ENCODE results near the gene RNF4.

Gene RNF4

GRCh38 chr4:2445130-2445529 lies 23.8 kb upstream of the RNF4 start:
- no peaks in the 10 kb centered on the region for H3K9me2 ChIP-seq (replicated peaks; ENCODE audit: insufficient read depth, low read length)
- no peak overlapping the region for H3K4me2 ChIP-seq (ENCODE audit: low read depth, low read length)
- H3K9ac ChIP-seq (ENCODE audit: low read length): no peak overlapping the region
- no peaks in the 10 kb centered on the region for H4K20me1 ChIP-seq (ENCODE audit: insufficient read depth, low read length)
- no peaks in the 10 kb centered on the region for H3F3A ChIP-seq (ENCODE audit: insufficient read depth, low read length)
- TF ChIP-seq EZH2 (optimal IDR thresholded peaks at IDR 0.05; ENCODE audit: low read depth, low read length): no peak
- TF ChIP-seq CTCF (IDR thresholded peaks at IDR 0.05; ENCODE audit: low read length): no peak
- TF ChIP-seq EZH2phosphoT487 (IDR thresholded peaks at IDR 0.05; ENCODE audit: low read length): no peak
- peaks cover 4% of the 10 kb centered on the region for H3K4me1 ChIP-seq (ENCODE audit: low read length)
- no peaks in the 10 kb centered on the region for H3K9me3 ChIP-seq (replicated peaks; ENCODE audit: insufficient read depth, low read length)
- no peak overlapping the region for H3K4me3 ChIP-seq (ENCODE audit: low read length)
- no peaks in the 10 kb centered on the region for H3K36me3 ChIP-seq (replicated peaks; ENCODE audit: insufficient read depth, low read length)
- no peaks in the 10 kb centered on the region for H3K79me2 ChIP-seq (ENCODE audit: low read length)
- no peak overlapping the region for H3K27ac ChIP-seq (ENCODE audit: low read length)
- no peak for DNase-seq
- peaks cover 8% of the 10 kb centered on the region; the same call in 1 of the 2 replicates for H3K27me3 ChIP-seq (replicated peaks; ENCODE audit: insufficient read depth, low read length)
- H2AFZ ChIP-seq (ENCODE audit: low read length): no peak overlapping the region

- Histone ChIP-seq H4K20me1 (ENCODE audit: insufficient read depth, low read length) (no peaks in the 10 kb centered on the region), H3F3A (ENCODE audit: insufficient read depth, low read length) (no peaks in the 10 kb centered on the region), H3K79me2 (ENCODE audit: low read length) (no peaks in the 10 kb centered on the region), H3K36me3 (replicated peaks; ENCODE audit: insufficient read depth, low read length) (no peaks in the 10 kb centered on the region), H3K4me2 (ENCODE audit: low read depth, low read length) (no peak overlapping the region), H3K9me2 (replicated peaks; ENCODE audit: insufficient read depth, low read length) (no peaks in the 10 kb centered on the region), H2AFZ (ENCODE audit: low read length) (no peak overlapping the region), H3K27me3 (replicated peaks; ENCODE audit: insufficient read depth, low read length) (peaks cover 8% of the 10 kb centered on the region; the same call in 1 of the 2 replicates), H3K4me1 (ENCODE audit: low read length) (peaks cover 4% of the 10 kb centered on the region), H3K27ac (ENCODE audit: low read length) (no peak overlapping the region), H3K9ac (ENCODE audit: low read length) (no peak overlapping the region), H3K9me3 (replicated peaks; ENCODE audit: insufficient read depth, low read length) (no peaks in the 10 kb centered on the region), H3K4me3 (ENCODE audit: low read length) (no peak overlapping the region)
- no peak for TF ChIP-seq EZH2phosphoT487 (IDR thresholded peaks at IDR 0.05; ENCODE audit: low read length)
- TF ChIP-seq CTCF (IDR thresholded peaks at IDR 0.05; ENCODE audit: low read length): no peak
- no peak for TF ChIP-seq EZH2 (optimal IDR thresholded peaks at IDR 0.05; ENCODE audit: low read depth, low read length)
- no peak for DNase-seq
These were observed 23.3 kb upstream of the RNF4 start for GRCh38 chr4:2445571-2445970.

- Histone ChIP-seq H3F3A (ENCODE audit: insufficient read depth, low read length) (no peaks in the 10 kb centered on the region), H3K9me2 (replicated peaks; ENCODE audit: insufficient read depth, low read length) (no peaks in the 10 kb centered on the region), H3K27ac (ENCODE audit: low read length) (no peak overlapping the region), H3K4me3 (ENCODE audit: low read length) (no peak overlapping the region), H3K4me1 (ENCODE audit: low read length) (no peaks in the 10 kb centered on the region), H3K4me2 (ENCODE audit: low read depth, low read length) (no peak overlapping the region), H3K9me3 (replicated peaks; ENCODE audit: insufficient read depth, low read length) (no peaks in the 10 kb centered on the region), H3K9ac (ENCODE audit: low read length) (no peak overlapping the region), H4K20me1 (ENCODE audit: insufficient read depth, low read length) (no peaks in the 10 kb centered on the region), H3K27me3 (replicated peaks; ENCODE audit: insufficient read depth, low read length) (peaks cover 8% of the 10 kb centered on the region; the same call in 1 of the 2 replicates), H3K79me2 (ENCODE audit: low read length) (no peaks in the 10 kb centered on the region), H2AFZ (ENCODE audit: low read length) (no peak overlapping the region), H3K36me3 (replicated peaks; ENCODE audit: insufficient read depth, low read length) (no peaks in the 10 kb centered on the region)
- no peak for TF ChIP-seq CTCF (IDR thresholded peaks at IDR 0.05; ENCODE audit: low read length)
- no peak for TF ChIP-seq EZH2 (optimal IDR thresholded peaks at IDR 0.05; ENCODE audit: low read depth, low read length)
- no peak for TF ChIP-seq EZH2phosphoT487 (IDR thresholded peaks at IDR 0.05; ENCODE audit: low read length)
- DNase-seq: no peak
These were observed 22.0 kb upstream of the RNF4 start for GRCh38 chr4:2446656-2447564.
